Femur (tissue), 1 donor: Measurements from ENCODE around the gene LRCH4.
A peak's percentile ranks its signal among the peaks of the same experiment; 100 is the strongest.

Experiments used
- DNase-seq: peaks from one replicate; pipeline ENCODE4 v3.0.0-alpha.2; 2017

The LRCH4 gene

GRCh38 chr7:100585511-100586265 is at the start of gene LRCH4:
Gene LRCH4 (minus strand): TSS chr7:100586129. CDS start chr7:100586100, 29 bp downstream.
- DNase-seq = no peak

DNA sequence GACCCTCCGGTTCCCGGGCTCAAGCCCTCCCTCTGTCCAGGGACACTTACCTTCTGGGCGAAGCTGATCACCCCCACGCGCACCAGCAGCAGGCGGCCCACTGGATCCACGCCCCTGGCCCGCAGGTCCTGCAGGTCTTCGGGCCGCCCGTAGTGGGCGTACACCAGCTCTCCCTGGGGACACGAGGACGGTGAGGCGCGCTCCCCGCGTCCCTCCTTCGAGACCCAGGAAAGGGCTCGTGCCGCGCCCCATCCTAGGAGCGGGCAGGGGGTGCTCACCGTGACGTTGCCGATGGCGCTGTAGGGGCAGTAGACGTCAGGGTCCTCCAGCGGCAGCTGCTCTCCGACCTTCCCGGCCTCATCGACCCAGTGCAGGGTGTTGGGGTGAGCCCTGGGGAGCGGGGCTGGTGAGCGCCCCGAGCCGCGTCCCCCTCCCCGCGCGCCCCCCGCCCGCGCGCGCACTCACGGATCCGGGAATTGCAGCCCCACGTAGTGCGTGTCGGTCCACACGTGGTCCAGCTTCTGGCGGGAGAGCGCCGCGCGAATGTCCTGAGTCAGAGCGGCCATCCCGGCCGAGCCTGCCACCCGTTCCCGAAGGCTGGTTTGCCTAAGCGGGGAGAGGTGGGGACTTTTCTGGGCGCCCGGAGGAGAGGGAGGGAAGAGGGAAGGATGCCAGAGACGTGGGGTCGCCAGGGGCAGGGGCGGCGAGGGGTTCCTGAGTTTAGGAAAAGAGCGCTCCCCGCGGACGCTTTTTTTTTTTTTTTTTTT is 47.2 kb upstream of the LRCH4 start:
- peak; percentile 57 for DNase-seq

DNA sequence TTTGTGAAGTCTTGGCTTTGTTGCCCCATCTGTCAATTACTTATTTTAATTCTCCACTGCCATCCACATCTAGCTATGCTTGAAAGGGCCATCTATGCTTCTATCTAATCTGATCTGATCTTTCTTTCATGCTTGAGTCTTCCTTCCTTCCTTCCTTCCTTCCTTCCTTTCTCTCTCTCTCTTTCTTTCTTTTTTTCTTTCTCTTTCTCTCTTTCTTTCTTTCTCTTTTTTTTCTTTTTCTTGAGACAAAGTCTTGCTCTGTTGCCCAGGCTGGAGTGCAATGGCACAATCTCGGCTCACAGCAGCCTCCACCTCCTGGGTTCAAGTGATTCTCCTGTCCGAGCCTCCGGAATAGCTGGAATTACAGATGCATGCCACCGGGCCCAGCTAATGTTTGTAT is 44.1 kb upstream of the LRCH4 start:
- no peak for DNase-seq

DNA sequence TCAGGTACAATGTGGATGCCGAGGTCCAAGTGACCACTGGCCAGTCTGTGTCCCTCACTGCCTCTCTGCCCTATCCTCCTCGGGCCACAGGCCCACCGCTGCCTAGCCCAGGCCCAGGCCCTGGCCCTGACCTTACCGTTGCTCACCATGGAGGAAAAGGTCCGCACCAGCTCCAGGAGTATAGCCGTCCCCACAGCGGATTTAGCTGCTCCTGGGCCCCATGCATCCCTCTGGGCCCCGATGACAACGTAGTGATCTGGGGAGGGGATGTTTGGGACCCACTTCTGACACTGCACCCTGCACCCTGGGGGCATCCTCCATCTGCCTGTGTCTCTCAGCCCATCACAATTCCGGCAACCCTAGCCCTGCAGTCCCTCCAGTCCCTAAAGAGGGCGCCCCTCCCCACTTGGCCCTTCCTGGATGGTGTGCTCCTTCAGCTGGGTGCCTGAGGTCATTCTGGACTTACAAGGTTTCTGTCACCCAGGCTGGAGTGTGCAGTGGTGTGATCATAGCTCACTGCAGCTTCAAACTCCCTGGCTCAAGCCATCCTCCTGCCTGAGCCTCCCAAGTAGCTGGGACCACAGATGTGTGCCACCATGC is 43.3 kb upstream of the LRCH4 start:
- no peak for DNase-seq

DNA sequence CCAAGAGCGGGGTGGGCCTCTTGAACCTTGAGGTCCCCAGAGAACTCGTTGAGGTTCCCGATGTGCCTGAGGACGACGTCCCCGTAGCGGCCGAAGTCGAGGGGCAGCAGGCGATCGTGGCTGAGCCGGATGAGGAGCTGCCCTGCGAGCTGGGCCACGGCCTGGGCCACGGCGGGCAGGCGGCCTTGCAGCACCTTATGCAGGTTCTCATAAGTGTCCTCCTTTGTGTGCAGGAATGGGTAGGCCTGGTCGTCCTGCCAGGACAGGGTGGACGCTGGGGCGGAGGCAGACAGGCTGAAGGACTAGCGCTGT is 41.3 kb upstream of the LRCH4 start:
- no peak for DNase-seq

DNA sequence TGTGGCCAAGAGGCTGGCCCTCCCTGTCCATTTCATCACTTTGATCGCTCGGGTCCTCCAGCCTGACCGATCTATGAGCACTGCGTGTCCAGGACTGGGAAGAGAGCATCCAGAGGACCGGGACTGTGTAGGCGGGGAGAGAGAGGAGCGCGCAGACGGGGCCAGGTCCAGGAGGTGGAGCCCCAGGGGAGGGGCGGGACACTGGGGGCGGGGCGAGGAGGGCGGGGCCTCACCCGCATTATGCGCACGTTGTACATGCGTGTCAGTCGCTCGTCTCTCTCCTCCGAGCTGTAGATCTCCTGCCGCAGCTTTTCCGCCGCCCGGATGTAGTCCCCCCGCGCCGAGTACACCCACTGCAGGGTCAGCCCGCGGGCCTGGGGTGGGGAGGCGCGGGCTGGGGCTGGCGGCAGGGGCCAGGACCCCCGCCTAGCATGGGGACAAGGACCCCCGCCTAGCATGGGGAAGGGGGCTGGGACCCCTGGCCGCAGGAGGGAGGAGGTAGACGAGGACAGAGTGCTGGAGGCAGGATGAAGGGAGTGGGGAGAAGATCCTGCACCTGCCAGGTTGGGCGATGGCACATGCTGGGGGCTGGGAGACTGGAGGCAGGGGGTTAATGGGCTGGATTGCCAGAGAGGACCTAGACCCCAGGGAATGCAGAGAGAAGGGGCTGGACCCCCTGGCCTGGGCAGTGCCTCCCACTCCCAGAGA is 40.8 kb upstream of the LRCH4 start:
- DNase-seq = peak; percentile 89

DNA sequence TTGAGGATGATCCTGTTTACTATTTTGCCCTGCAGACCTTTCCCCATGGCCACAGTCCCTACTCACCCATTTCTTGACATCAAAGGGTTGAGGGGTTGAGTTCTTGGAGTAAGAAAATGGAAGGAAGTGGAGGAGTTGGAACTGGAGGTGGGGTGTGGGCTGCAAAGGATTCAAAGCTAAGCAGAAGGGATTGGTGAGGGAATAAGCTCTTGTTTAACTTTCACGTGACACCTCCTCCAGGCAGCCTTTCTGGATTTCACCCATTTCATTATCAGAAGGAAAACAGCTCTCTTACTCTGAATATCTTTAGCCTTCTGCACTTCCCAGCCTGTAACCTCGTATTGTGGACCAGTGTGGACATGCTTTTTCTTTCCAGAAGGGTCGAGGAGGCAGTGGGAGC is 40.1 kb upstream of the LRCH4 start:
- DNase-seq = no peak

GRCh38 chr7:100623951-100624824 is 38.3 kb upstream of the LRCH4 start:
- DNase-seq = no peak

- no peak for DNase-seq
Measured at GRCh38 chr7:100621554-100621953, 35.6 kb upstream of the LRCH4 start.

DNA sequence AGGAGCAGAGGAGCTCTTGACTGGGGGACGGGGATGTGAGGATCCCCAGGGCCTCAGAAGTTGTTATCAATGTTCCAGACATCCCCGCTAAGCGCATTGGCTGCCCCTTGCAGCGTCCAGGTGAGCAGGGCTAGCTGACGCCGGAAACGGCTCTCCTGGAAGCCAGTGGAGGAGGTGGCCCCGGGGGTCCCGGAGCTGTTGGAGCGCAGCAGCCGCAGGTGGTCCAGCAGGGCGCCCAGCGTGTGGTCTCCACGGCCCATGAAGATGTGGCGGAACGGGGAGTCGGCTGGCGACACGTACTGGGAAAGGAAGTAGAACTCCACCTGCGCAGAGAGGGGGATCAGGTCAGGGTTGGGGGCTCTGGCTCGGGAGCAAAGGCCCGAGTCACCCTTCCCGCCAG is 34.9 kb upstream of the LRCH4 start:
- no peak for DNase-seq

DNA sequence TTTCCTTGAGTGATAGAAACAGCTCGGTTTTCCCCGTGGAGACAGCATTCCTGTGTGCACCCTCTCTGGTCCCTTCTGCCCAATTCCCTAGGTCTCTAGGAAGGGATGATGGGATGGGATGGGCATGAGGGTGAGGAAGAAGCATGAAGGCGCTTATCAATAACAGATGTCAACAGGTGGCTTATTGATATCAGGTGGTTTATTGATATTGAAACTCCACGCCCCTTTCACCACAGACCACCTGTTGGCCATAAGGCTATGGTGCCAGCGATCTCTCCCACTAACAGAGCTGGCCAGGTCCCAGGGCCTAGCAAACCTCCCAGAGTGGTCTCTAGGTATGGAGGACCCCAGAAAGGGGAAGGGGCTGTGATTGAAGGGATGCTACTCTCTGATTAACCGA is 34.3 kb upstream of the LRCH4 start:
- DNase-seq = no peak

GRCh38 chr7:100614308-100614861 is 28.5 kb upstream of the LRCH4 start:
- no peak for DNase-seq

GRCh38 chr7:100613412-100614175 is 27.7 kb upstream of the LRCH4 start:
- no peak for DNase-seq

- no peak for DNase-seq
Measured at GRCh38 chr7:100612730-100613390, 26.9 kb upstream of the LRCH4 start.

DNA sequence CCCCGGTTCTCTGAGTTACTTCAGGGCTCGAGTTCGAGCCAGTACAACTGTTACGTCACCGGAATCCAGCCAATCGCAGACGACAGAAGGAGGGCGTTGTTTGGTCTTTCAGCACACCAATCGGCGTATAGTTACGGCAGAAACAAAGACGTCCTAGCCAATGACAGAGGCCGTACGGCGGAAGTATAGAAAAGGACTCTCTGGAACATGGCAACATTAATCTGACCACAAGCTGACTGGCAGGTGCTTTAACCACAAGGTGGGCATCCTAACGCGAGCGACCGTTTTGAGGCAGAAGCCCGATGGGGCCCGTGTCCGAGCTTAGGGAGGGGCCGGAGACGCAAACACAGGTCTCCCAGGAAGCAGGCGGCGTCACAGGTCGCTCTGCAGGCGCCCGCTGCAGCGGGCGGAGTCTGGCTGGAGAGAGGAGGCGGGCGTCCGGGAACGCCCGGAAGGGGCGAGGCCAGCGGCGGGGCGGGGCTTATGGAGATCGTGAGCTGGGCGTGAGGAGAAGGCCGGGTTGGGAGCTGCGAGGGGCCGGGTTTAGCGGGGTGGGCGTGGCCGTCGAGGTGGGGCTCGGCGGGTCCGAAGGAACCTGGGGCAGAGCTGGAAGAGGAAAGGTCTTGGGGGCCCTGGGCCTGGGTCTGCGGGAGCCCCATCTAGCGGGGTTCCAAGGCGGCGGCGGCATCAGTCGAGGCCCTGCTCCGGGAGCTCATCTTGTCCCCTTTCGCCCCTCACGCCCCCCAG is 26.2 kb upstream of the LRCH4 start, which contains the start of gene MOSPD3:
TSS of gene MOSPD3 (plus strand) at position 558 of the 747 bp plus-strand sequence. CDS start 252 bp downstream, outside the sequence.
- DNase-seq = peak; percentile 99

GRCh38 chr7:100609958-100610357 is 24.0 kb upstream of the LRCH4 start:
- no peak for DNase-seq

DNA sequence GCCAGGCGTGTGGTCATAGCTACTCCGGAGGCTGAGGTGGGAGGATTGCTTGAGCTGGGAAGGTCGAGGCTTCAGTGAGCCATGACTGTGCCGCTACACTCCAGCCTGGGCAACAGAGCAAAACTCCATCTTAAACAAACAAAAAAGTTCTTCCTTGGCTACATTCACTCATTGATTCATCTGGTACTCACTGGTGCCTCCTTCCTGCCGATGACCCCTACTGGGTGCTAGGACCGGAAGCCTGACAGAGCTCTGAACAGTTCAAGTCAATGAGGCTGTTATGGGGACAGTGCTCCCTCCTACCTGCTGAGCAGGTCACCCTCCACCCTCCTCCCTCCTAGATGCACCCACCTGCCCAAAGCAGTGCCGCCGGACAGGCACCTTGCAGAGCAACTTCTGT is 21.2 kb upstream of the LRCH4 start:
- no peak for DNase-seq

- DNase-seq = no peak
Measured at GRCh38 chr7:100606313-100606712, 20.4 kb upstream of the LRCH4 start.

- no peak for DNase-seq
Measured at GRCh38 chr7:100604976-100605911, 19.3 kb upstream of the LRCH4 start.
